ENCODE measurements around the gene TAS2R39. TPM values are rescaled to one million over a fixed set of nuclear protein-coding genes. Genes with fewer than 3 reads are reported as not detected.

The TAS2R39 gene
- total and polyA plus RNA-seq, 11 donors = not detected

GRCh38 chr7:143181349-143181748 lies 1.9 kb upstream of the TAS2R39 start:
- DNase-seq = no peak
- Histone ChIP-seq H3K4me3 (no peak overlapping the region), H3K27me3 (peaks cover 0 to 8% (median 0%) of the 10 kb centered on the region in 9 donors), H3K4me1 (no peaks in the 10 kb centered on the region), H3K36me3 (no peaks in the 10 kb centered on the region), H3K27ac (no peak overlapping the region), H3K9me3 (peaks cover 0 to 42% (median 21%) of the 10 kb centered on the region in 12 donors)
- intact Hi-C loops (cut with DNase I) = no loop called here
- WGBS, 4 donors = 72 to 93% (median 83%) methylated on average over 2 of the region's 2 CpGs
- TF ChIP-seq CTCF (IDR thresholded peaks at IDR 0.05) (no peak), POLR2A (IDR thresholded peaks at IDR 0.05) (no peak)
- ATAC-seq = no peak

GRCh38 chr7:143185551-143185950 lies 2.3 kb downstream of the TAS2R39 start:
- peaks cover 0 to 5% (median 0%) of the 10 kb centered on the region in 12 donors for H3K9me3 ChIP-seq
- 55 to 69% (median 62%) methylated on average over 1 of the region's 1 CpG for WGBS, 4 donors
- no peak for DNase-seq

GRCh38 chr7:143188994-143189393 lies 5.8 kb downstream of the TAS2R39 start:
- Histone ChIP-seq H3K4me1 (no peaks in the 10 kb centered on the region), H3K4me3 (no peak overlapping the region), H3K9me3 (no peaks in the 10 kb centered on the region), H3K36me3 (no peaks in the 10 kb centered on the region), H3K27me3 (peaks cover 0 to 8% (median 0%) of the 10 kb centered on the region in 9 donors), H3K27ac (no peak overlapping the region)
- WGBS, 4 donors = 67 to 75% (median 71%) methylated on average over 5 to 6 of the region's 6 CpGs
- DNase-seq (no peak), ATAC-seq (no peak)
- intact Hi-C loops (cut with DNase I) = no loop called here
- TF ChIP-seq POLR2A (IDR thresholded peaks at IDR 0.05) (no peak), CTCF (IDR thresholded peaks at IDR 0.05) (no peak)

More at GRCh38 chr7:143185551-143185950, 2.3 kb downstream of the TAS2R39 start:
- ATAC-seq = no peak
- TF ChIP-seq CTCF (IDR thresholded peaks at IDR 0.05) = no peak
- TF ChIP-seq POLR2A (IDR thresholded peaks at IDR 0.05) = no peak
- H3K27ac ChIP-seq = no peak overlapping the region
- no peaks in the 10 kb centered on the region for H3K4me1 ChIP-seq
- H3K27me3 ChIP-seq = peaks cover 0 to 8% (median 0%) of the 10 kb centered on the region in 9 donors
- intact Hi-C loops (cut with DNase I) = no loop called here
- no peak overlapping the region for H3K4me3 ChIP-seq
- H3K36me3 ChIP-seq = no peaks in the 10 kb centered on the region

- intact Hi-C loops (cut with DNase I) = no loop called here
- Histone ChIP-seq H3K4me1 (no peaks in the 10 kb centered on the region), H3K9me3 (peaks cover 0 to 18% (median 0%) of the 10 kb centered on the region in 12 donors), H3K4me3 (no peak overlapping the region), H3K27ac (no peak overlapping the region), H3K27me3 (no peaks in the 10 kb centered on the region), H3K36me3 (no peaks in the 10 kb centered on the region)
- no peak for TF ChIP-seq CTCF (IDR thresholded peaks at IDR 0.05)
- no peak for TF ChIP-seq POLR2A (IDR thresholded peaks at IDR 0.05)
- ATAC-seq (no peak), DNase-seq (no peak)
- 80 to 92% (median 86%) methylated on average over 2 of the region's 2 CpGs for WGBS, 4 donors
These were observed 10.7 kb downstream of the TAS2R39 start for GRCh38 chr7:143193880-143194279.

Measured in heart left ventricle (tissue), 16 donors.